Measurements from ENCODE around the gene C2orf69.
"Not testable (repeated sequence)": the region's sequence is repeated elsewhere in the genome, so short reads cannot be mapped to it uniquely, and the experiment has no call there.

C2orf69 gene, protein sequence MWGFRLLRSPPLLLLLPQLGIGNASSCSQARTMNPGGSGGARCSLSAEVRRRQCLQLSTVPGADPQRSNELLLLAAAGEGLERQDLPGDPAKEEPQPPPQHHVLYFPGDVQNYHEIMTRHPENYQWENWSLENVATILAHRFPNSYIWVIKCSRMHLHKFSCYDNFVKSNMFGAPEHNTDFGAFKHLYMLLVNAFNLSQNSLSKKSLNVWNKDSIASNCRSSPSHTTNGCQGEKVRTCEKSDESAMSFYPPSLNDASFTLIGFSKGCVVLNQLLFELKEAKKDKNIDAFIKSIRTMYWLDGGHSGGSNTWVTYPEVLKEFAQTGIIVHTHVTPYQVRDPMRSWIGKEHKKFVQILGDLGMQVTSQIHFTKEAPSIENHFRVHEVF

GRCh38 chr2:199911052-199911876 is at the start of gene C2orf69:
Gene C2orf69, plus strand, starts transcription at chr2:199911293. Its CDS starts 146 bp downstream, at chr2:199911439.
- peak; percentile 98 for DNase-seq

DNA sequence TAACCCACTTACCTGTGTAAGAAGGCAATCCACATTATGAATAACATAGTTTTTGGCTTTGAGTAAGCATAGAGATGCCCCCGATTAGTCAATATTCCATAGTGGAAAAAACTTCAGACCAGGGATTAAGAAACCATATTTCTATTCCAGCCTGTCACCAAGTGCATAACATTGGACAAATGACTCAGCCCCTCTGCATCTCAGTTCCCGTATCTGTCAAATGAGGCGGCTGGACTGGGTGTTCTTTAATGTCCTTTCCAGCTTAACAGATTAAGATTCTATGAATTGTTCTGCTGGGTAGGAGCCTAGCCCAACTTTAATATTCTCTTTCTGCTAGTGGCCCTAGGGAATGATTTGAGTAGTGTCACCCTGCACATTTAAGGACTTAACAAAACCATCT is 48.3 kb upstream of the C2orf69 start:
- DNase-seq, result no peak

GRCh38 chr2:199865905-199866304 is 45.2 kb upstream of the C2orf69 start:
- DNase-seq, result no peak

DNA sequence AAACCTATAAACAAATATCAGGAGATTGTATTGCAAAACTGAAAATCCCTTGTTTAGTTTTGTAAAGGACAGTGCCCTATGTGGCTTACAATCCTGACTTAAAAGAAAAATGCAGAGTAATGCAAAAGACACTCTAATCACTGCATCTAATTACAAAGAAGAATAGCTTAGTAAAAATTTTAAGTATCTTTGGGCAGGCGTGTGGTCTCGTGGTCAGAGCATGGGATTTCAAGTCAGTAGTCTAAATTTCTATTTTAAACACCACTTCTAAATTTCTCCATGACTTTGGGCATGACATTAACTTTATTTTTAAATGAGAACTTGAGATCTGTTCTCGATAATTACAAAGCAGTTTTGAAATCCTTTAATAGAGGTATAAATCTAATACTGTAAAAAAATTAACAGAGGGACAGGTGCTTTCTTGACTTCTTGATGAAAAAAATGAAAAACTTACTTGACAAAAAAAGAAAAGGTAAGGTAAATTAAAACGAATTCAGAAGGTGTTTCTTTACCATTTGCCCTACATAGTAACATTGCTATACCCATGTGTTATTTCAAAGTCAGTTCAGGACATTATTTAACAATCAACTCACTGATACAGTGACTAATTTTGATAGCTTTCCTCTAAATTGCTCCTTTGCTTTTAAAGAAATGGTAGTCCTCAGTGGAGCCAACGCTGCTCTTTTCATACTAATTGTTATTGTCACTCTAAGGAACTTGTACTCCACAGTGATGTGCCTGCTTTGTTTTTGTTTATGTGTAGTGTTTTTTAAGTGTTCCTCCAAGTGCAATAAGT is 42.5 kb upstream of the C2orf69 start:
- DNase-seq, result no peak

- DNase-seq, result no peak
Measured at GRCh38 chr2:199869227-199869541, 41.9 kb upstream of the C2orf69 start.

- DNase-seq, result no peak
Measured at GRCh38 chr2:199869653-199870052, 41.4 kb upstream of the C2orf69 start.

GRCh38 chr2:199870581-199870980 is 40.5 kb upstream of the C2orf69 start:
- DNase-seq, result no peak

GRCh38 chr2:199874209-199874608 is 36.9 kb upstream of the C2orf69 start:
- no peak for DNase-seq

- DNase-seq, result no peak
Measured at GRCh38 chr2:199875400-199875799, 35.7 kb upstream of the C2orf69 start.

- no peak for DNase-seq
Measured at GRCh38 chr2:199882667-199883066, 28.4 kb upstream of the C2orf69 start.

DNA sequence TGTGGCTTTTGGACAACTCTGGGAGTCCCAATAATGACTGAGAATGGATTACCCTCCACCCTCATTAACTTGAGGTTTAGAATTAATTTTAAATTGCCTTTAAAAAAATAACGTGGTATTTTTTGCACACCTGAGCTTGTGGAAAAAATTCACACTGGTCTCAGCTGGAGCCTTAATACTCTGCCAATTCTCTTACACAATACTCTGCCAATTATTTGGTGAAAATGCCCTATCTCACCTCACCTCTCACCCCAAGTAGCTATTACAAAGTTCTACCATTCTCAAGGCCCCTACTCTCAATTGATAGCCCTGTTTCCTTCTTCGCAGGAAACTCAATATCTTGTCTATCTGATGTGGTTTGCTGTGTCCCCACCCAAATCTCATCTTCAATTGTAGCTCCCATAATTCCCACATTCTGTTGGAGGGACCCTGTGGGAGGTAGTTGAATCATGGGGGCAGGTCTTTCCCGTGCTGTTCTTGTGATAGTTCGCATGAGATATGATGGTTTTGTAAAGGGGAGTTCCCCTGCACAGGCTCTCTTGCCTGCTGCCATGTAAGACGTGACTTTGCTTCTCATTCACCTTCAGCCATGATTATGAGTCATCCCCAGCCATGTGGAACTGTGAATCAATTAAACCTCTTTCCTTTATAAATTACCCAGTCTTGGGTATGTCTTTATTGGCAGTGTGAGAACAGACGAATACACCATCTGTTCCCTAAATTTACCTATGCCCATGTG is 27.4 kb upstream of the C2orf69 start:
- DNase-seq, result no peak

DNA sequence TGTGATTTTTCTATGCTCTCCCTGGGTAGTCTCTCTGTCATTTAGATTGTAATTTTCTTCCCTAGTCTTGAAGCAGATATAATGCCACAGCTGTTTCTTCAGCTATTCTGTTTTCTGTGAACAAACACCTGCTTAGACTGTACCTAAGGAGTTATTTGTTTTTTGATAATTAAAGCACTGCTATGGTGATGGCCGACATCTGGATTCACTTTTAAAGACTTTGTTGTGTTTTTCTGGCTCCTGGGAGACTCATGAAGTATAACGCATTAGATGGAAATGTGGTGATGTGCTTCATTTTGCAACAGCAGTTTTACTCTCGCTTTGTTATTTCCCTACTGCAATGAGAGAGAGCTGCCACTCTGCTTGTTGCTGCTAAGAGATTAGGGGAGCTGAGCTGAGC is 15.7 kb upstream of the C2orf69 start:
- no peak for DNase-seq

DNA sequence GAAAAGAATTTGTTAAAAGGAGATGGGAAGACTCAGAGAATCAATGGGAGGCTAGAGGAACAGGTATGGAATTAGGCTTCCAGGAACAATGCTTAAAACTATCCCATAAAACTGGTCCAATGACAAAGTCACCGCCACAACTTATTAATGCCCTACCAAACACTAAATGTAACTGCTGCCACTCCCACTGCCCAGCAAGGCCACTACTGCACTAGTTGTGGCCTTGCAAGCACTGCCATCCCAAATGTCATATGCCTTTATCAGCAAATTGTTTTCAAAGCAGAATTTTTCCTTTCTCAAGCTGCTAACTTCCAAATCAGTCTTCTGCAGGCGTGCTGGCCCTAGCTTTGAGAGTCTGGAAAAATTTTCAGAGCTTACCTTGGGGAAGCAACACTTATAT is 14.5 kb upstream of the C2orf69 start:
- DNase-seq, result no peak

DNA sequence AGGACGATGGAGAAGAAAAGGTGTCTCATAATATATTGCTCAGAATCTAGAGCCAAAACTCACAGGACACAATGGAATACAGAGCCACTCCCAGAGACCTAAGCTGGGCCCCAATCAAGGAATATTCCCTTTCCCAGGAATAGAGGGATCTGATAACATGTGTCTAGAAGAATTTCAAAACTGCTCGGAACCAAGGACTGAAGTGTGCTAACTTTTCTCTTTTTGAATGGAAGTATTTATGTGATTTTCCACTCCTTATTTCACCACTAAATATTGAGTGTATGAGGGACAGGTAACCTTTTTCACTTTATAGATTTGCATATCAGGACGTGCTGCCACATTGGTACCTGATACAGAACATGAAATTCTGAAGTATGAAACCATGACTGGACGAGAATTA is 9.2 kb upstream of the C2orf69 start:
- DNase-seq, result no peak

DNA sequence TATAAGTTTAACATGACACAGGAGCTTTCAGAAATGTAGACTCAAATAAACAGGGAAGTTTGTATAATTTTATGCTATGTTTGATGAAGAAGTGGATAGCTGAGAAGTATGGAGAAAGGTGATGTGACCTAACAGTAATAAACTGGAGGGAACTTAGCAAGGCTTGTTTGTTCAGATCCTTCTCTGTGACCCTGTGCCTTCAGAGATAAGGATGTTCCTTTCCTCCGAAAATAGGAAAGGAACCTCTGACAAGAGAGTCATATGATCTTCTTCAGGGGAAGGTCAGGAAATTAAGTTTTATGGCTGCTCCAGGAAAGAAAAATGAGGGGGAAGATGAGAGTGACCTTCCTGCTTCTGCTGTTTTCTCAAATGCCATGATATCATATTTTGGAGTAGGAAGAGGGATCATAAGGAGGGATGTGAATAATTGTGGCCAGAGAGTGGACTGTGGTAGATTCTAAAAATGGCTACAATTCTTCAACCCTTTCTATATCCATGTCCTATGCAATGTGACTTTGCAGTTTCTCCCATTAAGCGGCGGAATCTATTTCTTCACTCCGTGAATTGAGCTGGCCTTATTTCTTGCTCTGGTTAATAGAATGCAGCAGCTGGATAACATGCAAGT is 8.5 kb upstream of the C2orf69 start:
- no peak for DNase-seq

DNA sequence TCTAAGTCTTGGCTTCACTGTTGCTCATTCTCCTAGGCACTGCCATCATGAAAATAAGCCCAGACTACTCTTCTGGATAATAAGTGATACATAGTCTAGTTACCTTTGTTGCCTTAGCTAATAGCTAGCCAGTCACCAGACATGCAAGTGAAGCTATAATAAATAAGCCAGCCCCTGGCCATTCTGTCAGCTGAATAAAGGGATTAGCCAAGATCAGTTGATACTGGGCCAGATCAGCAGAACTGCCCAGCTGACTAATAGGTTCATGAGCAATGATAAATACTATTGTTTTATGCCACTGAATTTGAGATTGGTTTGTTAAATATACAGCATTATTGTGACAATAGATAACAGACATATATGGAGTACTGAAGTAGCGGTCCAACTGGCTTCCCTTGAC is 8.0 kb upstream of the C2orf69 start:
- no peak for DNase-seq

GRCh38 chr2:199907008-199907714 is 3.9 kb upstream of the C2orf69 start:
- DNase-seq, result no peak

DNA sequence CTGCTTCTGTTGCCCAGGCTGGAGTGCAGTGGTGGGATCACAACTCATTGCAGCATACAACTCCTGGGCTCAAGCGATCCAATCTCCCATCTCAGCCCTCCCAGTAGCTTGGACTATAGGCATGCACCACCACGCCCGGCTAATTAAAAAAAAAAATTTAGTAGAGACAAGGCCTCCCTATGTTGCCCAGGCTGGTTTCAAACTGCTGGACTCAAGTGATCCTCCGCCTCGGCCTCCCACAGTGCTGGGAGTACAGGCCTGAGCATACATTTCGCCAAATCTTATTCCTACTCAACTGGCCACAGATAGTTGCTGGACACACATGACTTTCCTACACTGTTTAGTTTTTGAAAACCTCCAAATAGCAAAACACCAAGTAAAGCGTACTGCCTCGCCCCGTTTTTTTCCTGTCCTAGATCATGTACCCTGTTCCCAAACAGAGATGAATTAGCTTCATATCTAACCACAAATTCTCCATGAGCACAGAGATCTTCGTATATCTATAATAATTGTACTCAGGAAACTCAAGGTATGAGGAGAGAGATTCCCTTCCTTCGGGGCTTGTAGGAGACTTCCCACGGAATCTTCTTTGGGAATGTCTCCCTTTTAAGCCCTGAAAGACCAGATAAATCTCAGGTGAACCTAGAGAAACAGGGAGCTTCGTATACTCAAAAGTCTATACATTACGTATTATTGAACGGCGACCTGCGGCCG is 598 bp upstream of the C2orf69 start:
- no peak for DNase-seq

GRCh38 chr2:199911877-199912161 is 726 bp downstream of the C2orf69 start:
- no peak for DNase-seq

GRCh38 chr2:199912553-199913114 is 1.5 kb downstream of the C2orf69 start:
- not testable (repeated sequence) for DNase-seq
